RWPE2 (cell line): ENCODE results near the gene DRGX.

ENCODE experiments used
- ATAC-seq: fragments of 200-7000 bp; cut with Tn5 transposase; 3 replicates; pipeline ENCODE4 v1.9.1; 2021; ENCODE audit warnings: low read depth
- DNase-seq: peaks from one replicate; pipeline ENCODE4 v3.0.0-alpha.2; 2020; ENCODE audit warnings: low spot score
- H3K27ac ChIP-seq: fragments of 450-650 bp; 2 replicates; pipeline ENCODE4 v1.5.1; 2017; ENCODE audit warnings: mild to moderate bottlenecking; ENCODE audit not compliant: poor library complexity, severe bottlenecking
- H3K27me3 ChIP-seq: fragments of 250-450 bp; sonication (Bioruptor Pico); 2 replicates; pipeline ENCODE4 v1.5.1; 2021; ENCODE audit warnings: mild to moderate bottlenecking, moderate library complexity; ENCODE audit not compliant: insufficient read depth, poor library complexity, severe bottlenecking
- H3K36me3 ChIP-seq: fragments of 250-450 bp; sonication (Bioruptor Pico); 2 replicates; pipeline ENCODE4 v1.5.1; 2020; ENCODE audit warnings: low read depth, mild to moderate bottlenecking, moderate library complexity
- H3K4me1 ChIP-seq: fragments of 250-450 bp; sonication (Bioruptor Pico); 2 replicates; pipeline ENCODE4 v1.5.1; 2021; ENCODE audit warnings: mild to moderate bottlenecking, moderate library complexity; ENCODE audit not compliant: insufficient read depth, poor library complexity, severe bottlenecking
- H3K4me3 ChIP-seq: fragments of 250-450 bp; sonication (Bioruptor Pico); 2 replicates; pipeline ENCODE4 v1.5.1; 2021; ENCODE audit warnings: mild to moderate bottlenecking, moderate library complexity; ENCODE audit not compliant: severe bottlenecking
- H3K9me3 ChIP-seq: fragments of 250-450 bp; sonication (Bioruptor Pico); 2 replicates; pipeline ENCODE4 v1.5.1; 2021; ENCODE audit warnings: mild to moderate bottlenecking, moderate library complexity; ENCODE audit not compliant: severe bottlenecking
- CTCF ChIP-seq: fragments of 450-650 bp; IDR thresholded peaks from one replicate; pipeline ENCODE4 v1.5.1; 2017; ENCODE audit warnings: mild to moderate bottlenecking, moderate library complexity; ENCODE audit not compliant: poor library complexity, severe bottlenecking

The DRGX gene

GRCh38 chr10:49329146-49329505 lies 66.8 kb downstream of the DRGX start:
- H3K4me1 ChIP-seq = no peaks in the 10 kb centered on the region
- H3K27ac ChIP-seq = no peak overlapping the region
- ATAC-seq = no peak
- no peaks in the 10 kb centered on the region for H3K27me3 ChIP-seq
- no peak for DNase-seq
- no peaks in the 10 kb centered on the region for H3K9me3 ChIP-seq
- no peak overlapping the region for H3K4me3 ChIP-seq
- TF ChIP-seq CTCF = no peak
- H3K36me3 ChIP-seq = no peaks in the 10 kb centered on the region

- DNase-seq (no peak), ATAC-seq (no peak)
- H3K36me3 ChIP-seq = no peaks in the 10 kb centered on the region
- H3K27ac ChIP-seq = no peak overlapping the region
- H3K4me3 ChIP-seq = no peak overlapping the region
- no peak for TF ChIP-seq CTCF
- no peaks in the 10 kb centered on the region for H3K27me3 ChIP-seq
- no peaks in the 10 kb centered on the region for H3K4me1 ChIP-seq
- H3K9me3 ChIP-seq = no peaks in the 10 kb centered on the region
Measured at GRCh38 chr10:49328401-49329145, 67.3 kb downstream of the DRGX start.

GRCh38 chr10:49327036-49327813 lies 68.7 kb downstream of the DRGX start:
- H3K27ac ChIP-seq = no peak overlapping the region
- ATAC-seq = no peak
- no peaks in the 10 kb centered on the region for H3K9me3 ChIP-seq
- no peaks in the 10 kb centered on the region for H3K36me3 ChIP-seq
- H3K4me3 ChIP-seq = no peak overlapping the region
- DNase-seq = no peak
- H3K27me3 ChIP-seq = peaks cover 3% of the 10 kb centered on the region
- no peak for TF ChIP-seq CTCF
- no peaks in the 10 kb centered on the region for H3K4me1 ChIP-seq

GRCh38 chr10:49325916-49326783 lies 69.7 kb downstream of the DRGX start:
- H3K27me3 ChIP-seq = peaks cover 7% of the 10 kb centered on the region
- H3K9me3 ChIP-seq = no peaks in the 10 kb centered on the region
- H3K27ac ChIP-seq = no peak overlapping the region
- DNase-seq (no peak), ATAC-seq (no peak)
- TF ChIP-seq CTCF = no peak
- no peaks in the 10 kb centered on the region for H3K4me1 ChIP-seq
- no peaks in the 10 kb centered on the region for H3K36me3 ChIP-seq
- H3K4me3 ChIP-seq = no peak overlapping the region
